Activated CD4-positive, alpha-beta T cell treated with anti-CD3 and anti-CD28 coated beads, Interleukin-2, amount 50 U/mL, for 4 hours (primary cell): ENCODE measurements around the gene MYOT.
"Not testable (repeated sequence)": the region's sequence is repeated elsewhere in the genome, so short reads cannot be mapped to it uniquely, and the experiment has no call there.

ENCODE experiments used
- DNase-seq, 2 experiments: peaks; one replicate each; pipeline ENCODE4 v3.0.0-alpha.2; 2020

MYOT gene

DNA sequence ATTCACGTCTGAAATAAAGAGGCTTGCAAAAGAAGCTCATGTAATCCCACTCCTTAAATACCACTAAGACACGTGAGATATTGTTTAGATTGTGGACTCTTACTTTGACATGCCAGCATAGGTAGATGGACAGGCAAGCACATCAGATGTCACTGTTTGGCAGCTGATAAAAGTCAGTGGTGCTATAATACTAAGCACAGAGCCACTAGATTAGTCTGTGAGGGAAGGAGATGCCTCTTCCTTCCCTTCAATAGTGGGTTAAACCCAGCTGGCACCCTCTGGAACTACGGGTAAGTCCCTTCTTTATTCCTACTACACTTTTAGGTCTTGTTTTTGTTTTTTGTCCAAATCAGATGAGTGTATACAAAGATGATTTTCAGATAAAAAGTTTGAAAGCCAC, at the start of gene MYOT:
MYOT (plus strand) TSS at position 197 of the 400 bp plus-strand sequence. CDS start 2,792 bp downstream, outside the sequence.
- DNase-seq, result no peak

GRCh38 chr5:137819766-137820165, 47.9 kb upstream of the MYOT start:
- DNase-seq, result no peak

GRCh38 chr5:137822158-137822764, 45.4 kb upstream of the MYOT start:
- DNase-seq, result no peak

GRCh38 chr5:137822984-137823383, 44.7 kb upstream of the MYOT start:
- no peak for DNase-seq

GRCh38 chr5:137825165-137825564, 42.5 kb upstream of the MYOT start:
- DNase-seq, result no peak

GRCh38 chr5:137826067-137826466, 41.6 kb upstream of the MYOT start:
- DNase-seq, result no peak

- DNase-seq, result no peak
Measured at GRCh38 chr5:137828180-137828579, 39.5 kb upstream of the MYOT start.

GRCh38 chr5:137828664-137829063, 39.0 kb upstream of the MYOT start:
- DNase-seq, result no peak

GRCh38 chr5:137831105-137831504, 36.6 kb upstream of the MYOT start:
- DNase-seq, result no peak

DNA sequence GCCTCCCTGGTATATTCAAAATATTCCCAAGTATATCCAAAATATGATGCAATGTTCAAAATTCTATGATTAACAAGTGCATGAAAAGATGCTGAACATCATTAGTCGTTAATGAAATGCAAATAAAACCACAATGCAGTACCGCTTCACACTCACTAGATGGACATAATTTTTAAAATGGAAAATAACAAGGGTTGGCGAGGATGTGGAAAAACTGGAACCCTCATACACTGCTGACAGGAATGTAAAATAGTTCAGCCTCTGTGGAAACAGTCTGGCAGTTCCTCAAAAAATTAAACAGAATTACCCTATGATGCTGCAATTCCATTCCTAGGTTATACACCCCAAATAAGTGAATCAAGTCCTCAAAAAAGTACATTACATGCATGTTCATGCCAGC, 36.1 kb upstream of the MYOT start:
- DNase-seq, result no peak

DNA sequence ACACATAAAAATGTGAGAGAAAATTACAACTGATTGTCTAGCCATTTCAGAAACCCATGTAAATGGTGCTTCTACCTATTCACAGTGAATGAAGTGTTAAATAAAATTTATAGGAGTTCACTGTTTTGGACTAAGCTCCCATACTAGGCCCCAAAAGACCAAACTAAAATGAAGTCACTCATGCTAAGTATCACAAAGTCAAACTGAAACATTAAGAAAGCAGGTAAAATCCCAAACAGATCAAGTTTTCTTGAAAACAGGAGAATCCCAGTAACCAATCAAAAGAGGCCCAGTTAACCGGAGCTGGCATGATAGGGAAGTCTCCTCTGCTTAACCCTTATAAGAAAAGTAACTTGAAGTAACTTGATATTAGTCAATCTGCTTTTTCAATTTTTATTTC, 35.2 kb upstream of the MYOT start:
- DNase-seq, result no peak

DNA sequence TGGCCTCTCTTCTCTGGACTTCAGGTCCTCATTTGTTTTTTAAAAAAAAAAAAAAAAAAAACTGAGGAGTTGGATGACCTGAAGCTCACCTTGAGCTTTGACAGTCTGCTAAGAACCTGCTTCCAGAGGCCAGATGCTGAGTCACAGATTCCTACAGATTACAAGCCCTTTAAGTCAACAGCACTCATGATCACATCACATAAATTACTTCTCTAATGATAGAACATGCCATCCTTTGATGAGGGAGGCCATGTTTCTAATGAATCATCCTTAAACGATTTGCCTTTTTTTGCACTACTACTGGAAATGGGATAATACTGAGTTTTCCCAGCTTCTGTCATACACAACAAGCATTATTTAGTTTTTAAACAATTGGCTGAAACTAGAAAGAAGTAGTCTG, 34.2 kb upstream of the MYOT start:
- no peak for DNase-seq

DNA sequence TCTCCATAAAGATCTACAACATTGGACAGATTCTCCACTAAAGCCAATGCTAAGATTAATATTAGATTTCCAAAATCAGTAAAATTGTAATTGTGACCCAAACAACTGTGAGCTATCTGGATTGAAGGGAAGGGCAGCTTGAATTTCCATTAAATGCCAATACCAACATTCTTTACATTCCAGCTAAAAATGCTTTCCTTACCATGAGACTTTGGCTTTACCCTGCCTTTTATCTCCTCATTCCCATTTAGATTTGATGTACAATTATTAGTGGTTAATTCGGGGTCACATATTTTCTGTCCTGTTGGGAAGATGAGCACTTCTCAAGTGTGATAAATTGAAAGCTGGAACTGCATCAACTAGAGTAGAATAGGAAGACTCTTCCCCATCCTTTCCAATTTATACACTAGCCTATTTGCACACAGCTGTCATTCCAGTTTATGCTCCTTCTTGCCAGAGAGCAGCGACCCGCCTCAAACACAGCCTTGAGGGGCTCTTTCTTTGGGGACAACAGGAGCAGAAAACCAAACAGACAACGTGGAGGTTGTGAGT, 33.1 kb upstream of the MYOT start:
- DNase-seq, result no peak

GRCh38 chr5:137836298-137836697, 31.4 kb upstream of the MYOT start:
- no peak for DNase-seq

DNA sequence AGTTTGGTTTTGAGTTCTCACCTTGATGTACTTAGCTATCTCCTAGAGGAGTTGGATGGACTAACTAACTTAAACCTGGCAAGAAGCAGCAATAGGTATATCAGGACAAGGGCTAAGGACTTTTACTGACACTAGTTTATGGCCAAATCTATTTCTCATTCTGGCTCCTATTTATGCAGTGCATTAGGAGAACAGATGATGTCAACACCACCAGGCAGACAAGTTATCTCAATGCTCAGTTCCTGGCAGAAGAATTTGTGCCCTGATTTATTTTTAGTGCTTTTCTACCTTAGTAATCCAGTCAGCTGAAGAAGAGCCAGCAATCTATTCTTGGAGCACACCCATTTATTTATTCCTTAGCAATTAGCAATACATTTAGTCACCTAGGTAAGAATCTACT, 30.7 kb upstream of the MYOT start:
- no peak for DNase-seq

DNA sequence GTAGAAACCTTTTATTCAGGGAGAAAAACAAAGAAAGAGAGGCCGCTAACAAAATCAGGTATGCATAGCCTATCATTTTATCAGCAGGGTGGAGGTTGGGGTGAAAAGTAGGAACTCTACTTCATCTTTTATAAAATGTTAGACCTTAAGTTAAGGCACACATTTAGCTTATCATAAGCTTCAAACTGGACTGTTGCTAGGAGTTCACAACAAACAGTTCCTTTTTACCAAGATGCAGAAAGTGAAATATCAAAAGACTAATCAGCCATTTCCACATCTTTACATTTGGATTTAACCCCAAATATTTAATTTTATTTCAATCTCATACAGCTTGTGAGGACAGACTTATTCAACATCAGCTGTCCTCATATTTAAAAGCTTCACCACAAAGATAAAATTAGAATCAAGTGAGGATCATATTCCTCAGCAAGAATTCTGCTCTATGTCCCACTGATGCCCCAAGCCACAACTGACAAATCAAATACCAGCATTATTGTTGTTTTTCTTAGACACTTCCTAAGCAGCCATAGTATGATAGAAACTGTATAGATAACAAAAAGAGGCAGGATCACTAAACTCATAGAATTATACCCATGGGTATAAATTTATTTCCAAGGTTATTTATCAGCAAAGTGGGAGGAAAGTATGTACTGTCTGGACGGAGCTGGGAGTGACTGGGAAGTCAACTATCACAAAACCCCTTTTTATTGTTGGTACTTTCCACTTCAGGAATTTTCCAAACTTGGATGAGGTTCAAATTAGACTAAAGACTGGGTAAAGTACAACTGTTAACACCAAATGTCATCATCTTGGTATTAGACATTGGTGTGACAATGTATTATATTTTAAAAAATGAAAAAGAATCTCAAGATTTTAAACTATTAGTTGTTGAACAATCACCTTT, 29.9 kb upstream of the MYOT start:
- no peak for DNase-seq

GRCh38 chr5:137838976-137839375, 28.7 kb upstream of the MYOT start:
- DNase-seq, result no peak

- no peak for DNase-seq
Measured at GRCh38 chr5:137842296-137842695, 25.4 kb upstream of the MYOT start.

GRCh38 chr5:137843676-137844299, 23.9 kb upstream of the MYOT start:
- DNase-seq, result no peak

DNA sequence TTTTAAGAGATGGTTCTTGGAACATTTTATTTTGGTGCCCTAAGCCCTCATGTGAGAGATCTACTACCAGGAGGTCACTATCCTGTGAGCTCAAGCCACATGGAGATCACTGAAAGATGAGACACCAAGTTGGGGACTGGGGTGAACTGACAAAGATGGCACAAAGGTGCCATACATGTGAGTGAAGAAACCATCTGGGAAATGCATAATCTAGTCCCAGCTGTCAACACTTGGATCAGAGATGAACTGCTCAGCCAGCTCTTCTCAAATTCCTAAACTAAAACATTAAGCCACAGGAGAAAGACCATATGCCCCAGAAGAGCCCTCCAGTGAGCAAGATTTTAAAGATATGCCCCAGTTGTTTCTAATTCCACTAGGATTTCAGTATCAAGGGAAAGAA, 22.2 kb upstream of the MYOT start:
- DNase-seq, result no peak

GRCh38 chr5:137847687-137848086, 20.0 kb upstream of the MYOT start:
- no peak for DNase-seq

- not testable (repeated sequence) for DNase-seq
Measured at GRCh38 chr5:137853165-137853564, 14.5 kb upstream of the MYOT start.

DNA sequence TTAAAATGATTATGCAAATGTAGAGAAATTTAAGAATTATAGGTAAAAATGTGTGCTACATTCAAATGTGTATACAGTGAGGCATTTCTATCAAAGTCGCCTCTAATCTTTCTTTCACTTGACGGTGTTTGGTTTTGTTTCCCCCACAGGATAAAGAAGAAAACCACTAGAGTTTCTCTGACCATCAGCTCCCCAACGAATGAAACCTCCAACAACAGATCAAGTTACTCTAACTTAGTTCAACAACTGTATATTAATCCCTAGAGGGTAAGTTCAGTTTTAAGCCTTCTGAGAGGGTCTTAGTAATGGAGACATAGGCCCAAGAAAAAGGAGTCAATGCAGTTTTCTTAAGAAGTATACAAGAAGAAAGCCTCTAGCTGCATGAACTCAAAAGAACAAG, 11.5 kb upstream of the MYOT start:
- no peak for DNase-seq
